Activated T-cell treated with anti-CD3 and anti-CD28 coated beads for 1 hour (primary cell): ENCODE data around the gene PFKFB4.
A peak's percentile ranks its signal among the peaks of the same experiment; 100 is the strongest.
"Not testable (repeated sequence)": the region's sequence is repeated elsewhere in the genome, so short reads cannot be mapped to it uniquely, and the experiment has no call there.

Experiments
- DNase-seq: peaks from one replicate; pipeline ENCODE4 v3.0.0-alpha.2; 2020; ENCODE audit warnings: low read depth

Gene PFKFB4

DNA sequence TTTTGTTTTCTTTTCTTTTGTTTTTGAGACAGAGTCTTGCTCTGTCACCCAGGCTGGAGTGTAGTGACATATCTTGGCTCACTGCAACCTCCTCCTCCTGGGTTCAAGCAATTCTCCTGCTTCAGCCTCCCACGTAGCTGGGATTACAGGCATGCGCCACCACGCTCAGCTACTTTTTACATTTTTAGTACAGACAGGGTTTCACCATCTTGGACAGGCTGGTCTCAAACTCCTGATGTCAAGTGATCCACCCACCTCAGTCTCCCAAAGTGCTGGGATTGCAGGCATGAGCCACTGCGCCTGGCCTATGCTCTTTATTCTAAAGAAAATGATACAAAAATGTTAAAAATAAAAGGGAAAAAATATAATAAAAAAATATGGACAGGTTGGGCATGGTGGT lies 25.9 kb downstream of the PFKFB4 start:
- DNase-seq: not testable (repeated sequence)

DNA sequence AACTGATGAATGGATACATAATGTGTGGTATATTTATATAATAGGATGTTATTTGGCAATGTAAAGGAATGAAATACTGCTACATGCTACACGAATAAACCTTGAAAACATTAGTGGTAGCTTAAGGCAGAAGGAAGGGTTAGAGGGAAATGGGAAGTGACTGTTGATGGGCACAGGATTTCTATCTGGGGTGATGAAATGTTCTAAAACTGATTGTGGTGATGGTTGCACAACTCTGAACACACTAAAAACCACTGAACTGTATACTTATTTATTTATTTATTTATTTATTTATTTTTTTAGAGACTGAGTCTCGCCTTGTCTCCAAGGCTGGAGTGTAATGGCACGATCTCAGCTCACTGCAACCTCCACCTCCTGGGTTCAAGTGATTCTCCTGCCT lies 27.8 kb downstream of the PFKFB4 start:
- no peak for DNase-seq

DNA sequence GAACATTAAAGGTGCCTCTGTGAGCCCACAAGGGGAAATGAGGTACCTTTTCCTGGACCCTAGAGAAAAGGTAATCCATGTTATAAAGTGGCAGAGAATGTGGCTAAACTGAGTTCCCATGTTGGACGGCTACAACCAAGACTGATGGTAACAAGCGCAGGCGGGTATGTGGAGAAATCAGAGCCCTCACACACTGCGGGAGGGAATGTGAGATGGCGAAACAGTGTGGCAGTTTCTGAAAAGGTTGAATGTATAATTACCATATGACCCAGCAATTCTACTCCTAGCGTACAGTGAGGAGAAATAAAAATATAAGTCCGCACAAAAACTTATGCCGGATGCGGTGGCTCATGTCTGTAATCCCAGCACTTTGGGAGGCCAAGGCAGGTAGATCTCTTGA lies 28.6 kb downstream of the PFKFB4 start:
- DNase-seq: no peak

DNA sequence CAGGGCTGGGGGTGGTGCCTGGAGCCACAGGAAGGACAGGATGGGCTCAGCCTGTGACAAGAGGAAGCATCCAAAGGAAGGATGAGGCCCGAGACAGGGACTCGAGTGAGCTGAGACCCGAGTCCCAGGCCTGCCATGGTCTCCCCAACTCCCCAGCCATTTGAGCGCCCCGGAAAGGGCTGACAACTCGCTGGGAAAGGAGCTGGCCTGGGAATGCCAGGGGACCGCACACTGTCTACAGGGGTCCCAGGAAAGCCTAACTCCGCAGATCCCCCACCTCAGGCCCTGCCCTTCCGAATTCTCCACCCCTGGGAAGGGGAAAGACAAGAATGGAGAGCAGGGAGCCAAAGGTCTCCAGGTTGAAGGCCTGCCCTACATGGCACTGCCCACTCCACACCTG lies 31.6 kb downstream of the PFKFB4 start:
- no peak for DNase-seq

DNA sequence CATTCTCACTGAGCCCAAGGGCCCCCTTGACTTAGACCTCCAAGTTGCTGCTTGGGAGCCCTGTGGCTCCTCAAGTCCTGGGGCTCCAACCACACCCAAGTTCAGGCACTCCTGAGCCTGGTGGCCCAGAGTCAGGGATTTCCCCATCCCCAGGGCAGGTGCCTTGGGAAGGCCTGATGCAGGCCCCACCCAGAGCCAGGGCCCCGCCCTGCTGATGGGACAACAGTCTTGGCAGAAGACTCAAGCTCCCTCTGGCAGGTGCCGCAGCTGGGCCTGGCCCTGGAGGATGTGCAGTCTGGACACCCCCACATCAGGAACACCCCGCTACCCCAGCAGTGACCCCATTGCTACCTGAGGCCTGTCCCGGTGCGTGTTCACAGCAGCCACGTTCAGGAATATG lies 35.0 kb downstream of the PFKFB4 start:
- DNase-seq: no peak

DNA sequence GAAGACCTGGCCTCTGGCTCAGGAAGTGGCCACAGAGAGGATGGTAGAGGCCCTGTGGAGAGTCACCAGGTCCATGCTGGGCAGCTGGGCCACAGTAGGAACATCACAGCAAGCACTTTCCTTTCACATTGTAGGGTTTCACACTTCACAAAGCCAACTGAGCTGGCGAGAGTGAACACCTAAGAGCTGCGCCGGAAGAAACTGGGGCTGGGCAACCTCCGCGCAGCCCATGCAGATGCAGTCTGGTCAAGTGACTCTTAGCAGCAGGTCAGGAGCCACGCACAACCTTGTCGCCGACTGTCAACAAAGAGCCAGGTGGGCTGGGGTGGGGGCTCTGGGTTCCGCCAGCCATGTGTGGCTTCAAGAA lies 37.3 kb downstream of the PFKFB4 start:
- DNase-seq: no peak

DNA sequence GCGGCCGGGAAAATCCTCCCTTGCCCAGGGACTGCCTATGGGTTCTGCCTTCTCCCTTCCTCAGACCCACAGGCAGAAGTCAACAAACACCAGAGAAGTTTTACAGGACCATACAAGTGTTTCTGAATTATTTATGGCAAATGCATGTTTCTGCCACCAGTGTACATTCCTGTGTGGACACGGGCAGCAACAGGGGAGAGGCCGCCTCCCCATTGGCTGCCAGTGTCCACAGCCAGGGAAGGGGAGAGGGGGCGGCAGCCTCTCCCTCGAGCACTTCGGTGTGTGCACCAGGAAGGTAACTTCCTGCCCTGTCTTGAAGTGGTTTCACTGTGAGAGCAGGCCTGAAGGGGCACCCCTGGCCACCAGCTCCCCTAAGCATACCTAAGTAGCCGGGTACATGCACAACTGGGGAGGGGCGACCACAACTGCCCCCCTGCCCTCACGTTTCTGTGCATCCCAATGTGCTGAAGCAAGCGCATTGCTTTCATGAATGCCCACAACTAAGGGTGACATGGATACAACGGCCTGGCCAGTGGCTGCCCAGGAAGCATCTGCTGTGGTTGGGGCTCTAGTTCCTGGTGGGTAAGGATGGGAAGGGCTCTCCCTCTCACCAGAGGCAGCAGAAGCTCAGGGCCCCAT lies 37.8 kb downstream of the PFKFB4 start:
- no peak for DNase-seq

DNA sequence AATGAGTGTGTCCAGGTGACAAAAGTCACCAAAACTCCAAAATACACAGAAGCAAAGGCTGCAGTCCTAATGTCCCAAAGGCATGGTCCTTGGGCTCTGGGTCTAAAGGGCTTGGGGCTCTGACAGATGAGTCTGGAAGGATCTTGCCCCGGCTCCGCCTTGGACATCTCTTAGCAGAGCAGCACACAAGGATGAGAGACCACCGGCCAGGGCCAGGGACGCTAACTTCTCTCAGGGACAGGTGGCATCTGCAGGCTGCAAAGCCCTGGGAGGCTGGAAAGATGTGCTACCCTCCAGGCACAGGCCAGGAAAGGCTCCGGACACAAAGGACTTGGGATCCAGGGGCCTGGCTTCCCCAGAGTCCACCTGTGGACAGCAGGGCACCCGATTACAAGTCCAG lies 38.5 kb downstream of the PFKFB4 start:
- no peak for DNase-seq

DNA sequence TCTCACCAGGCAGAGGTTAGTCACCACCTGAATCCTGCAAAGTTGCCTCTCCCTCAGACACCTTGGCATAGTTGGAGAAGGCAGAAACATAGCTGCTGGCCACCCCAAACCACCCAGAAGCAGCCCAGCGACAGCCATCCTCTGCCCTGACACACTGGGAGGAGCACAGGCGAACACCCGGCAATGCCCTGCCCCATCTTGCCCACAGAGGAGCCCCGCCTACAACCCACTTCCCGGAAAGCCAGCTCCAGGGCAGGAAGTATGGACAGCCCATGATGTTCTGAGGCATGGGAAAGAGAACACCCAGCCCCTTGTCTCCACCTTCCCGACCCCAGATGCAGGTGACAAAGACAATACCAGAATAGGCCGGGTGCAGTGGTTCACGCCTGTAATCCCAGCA lies 40.0 kb downstream of the PFKFB4 start:
- no peak for DNase-seq

DNA sequence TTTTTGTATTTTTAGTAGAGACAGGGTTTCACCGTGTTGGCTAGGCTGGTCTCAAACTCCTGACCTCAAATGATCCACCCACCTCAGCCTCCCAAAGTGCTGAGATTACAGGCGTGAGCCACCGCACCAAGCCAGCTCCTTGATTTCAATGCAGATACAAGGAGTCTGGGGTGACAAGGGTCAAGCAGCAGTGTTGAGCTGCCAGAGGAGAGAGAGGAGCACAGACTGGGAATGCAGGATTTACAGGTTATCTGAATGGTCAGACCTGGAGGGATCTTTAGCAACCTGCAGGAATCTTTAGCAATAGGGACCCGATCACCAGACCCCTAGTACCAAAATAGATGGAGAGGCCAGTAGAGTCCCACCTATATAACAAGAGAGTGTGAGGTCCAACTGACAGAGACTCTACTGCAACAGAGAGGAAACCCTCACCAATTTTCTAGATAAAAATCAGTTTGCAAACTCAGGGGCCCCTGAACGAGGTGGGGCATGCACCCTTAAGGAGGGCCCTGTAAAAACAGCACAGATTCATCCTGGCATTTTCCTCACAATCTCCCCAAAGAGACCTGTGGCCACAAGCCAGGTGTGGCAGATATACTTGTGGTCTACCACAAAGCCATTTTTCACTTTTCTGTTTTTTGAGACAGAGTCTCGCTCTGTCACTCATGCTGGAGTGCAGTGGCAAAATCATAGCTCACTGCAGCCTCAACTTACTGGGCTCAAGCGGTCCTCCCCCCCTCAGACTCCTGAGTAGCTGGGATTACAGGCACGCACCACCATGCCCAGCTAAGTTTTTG lies 42.0 kb downstream of the PFKFB4 start:
- DNase-seq: no peak

DNA sequence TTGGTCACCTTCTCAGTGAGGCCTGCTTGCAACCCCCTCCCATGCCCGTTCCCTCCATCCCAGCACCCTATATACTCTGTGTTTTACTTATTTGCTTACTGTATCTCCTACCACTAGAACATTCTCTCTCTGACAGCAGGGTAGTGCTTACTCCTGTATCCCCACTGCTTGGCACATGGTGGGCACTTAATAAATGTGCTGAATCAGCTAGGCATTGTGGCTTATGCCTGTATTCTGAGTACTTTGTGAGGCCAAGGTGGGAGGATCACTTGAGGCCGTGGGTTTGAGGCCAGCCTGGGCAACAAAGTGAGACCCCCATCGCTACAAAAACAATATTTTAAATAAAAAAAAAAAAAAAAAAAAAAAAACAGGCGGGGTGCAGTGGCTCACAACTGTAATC lies 45.1 kb downstream of the PFKFB4 start:
- DNase-seq: no peak

DNA sequence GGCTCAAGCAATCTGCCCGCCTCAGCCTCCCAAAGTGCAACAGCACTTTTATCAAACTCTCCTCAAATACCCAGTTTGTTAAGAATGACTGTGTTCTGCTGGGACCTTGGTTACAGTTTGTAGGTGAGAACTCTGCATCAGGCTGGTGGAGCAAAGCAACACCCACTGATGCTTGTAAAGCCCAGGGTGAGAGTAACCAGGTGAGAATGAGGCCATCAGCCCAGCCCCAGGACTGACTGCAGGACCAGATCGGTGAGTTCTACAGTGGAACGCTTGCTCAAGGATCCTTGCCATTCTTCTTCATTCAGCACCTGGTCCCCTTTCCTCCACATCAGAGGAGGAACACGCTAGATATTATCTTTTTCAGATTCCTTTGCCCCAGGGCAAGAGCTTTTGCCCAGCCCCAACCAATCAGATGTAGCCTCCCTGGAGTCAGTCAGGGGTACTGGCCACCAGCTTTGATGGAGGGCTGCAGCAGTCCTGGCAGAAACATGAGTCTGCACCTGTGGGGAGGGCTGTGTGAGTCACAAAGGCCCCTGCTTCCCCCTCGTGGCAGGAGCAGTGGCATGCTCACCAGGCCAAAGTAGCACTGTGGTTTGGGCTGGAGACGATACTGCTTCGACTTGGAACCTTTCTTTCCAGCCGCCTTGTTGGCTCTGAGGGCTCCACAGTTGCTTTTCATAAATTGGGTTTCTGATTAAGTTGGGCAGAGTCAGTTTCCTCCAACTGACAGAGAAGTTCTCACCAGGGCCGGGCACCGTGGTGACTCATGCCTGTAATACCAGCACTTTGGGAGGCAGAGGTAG lies 49.1 kb downstream of the PFKFB4 start:
- DNase-seq: peak; percentile 62

DNA sequence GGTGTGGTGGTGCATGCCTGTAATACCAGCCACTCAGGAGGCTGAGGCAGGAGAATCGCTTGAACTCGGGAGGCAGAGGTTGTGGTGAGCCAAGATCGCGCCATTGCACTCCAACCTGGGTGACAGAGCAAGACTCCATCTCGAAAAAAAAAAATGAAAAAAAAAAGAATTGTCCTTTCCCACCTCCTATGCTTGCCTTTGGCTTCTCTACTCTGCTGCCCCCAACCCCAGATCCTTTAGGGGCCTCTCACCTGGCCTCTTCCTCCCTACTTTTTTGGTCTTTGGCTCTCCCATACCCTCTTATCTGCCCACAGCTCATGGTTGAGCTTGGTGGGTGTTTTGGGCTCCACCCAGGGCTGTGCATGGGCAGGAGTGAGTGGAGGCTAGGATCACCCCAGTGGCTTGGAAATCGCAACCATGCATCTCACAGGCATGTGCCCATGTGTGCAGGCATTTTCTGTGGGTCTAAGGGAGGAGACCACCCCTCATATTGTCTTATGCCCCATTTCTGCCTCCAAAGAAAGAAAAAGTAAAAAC lies 50.6 kb downstream of the PFKFB4 start:
- DNase-seq: no peak

DNA sequence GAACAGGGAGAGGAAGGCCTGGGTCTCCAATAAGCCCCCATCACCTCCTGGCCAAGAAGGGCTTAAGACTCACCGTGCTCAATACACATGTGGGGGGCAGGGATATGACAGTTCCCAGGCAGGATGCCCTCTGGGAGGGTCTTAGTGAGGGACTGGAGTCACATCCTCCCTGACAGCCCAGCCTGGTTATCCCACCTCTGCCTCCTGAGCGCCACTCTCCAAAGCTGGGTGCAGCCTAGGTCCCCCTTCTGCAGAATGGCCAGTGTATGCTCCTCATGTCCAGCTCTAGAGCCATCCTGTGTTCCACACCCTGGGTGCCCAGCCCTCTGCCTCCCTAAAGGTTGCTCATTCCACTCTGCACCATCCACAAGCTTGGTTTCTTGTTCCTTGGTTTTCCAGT lies 51.5 kb downstream of the PFKFB4 start:
- no peak for DNase-seq

DNA sequence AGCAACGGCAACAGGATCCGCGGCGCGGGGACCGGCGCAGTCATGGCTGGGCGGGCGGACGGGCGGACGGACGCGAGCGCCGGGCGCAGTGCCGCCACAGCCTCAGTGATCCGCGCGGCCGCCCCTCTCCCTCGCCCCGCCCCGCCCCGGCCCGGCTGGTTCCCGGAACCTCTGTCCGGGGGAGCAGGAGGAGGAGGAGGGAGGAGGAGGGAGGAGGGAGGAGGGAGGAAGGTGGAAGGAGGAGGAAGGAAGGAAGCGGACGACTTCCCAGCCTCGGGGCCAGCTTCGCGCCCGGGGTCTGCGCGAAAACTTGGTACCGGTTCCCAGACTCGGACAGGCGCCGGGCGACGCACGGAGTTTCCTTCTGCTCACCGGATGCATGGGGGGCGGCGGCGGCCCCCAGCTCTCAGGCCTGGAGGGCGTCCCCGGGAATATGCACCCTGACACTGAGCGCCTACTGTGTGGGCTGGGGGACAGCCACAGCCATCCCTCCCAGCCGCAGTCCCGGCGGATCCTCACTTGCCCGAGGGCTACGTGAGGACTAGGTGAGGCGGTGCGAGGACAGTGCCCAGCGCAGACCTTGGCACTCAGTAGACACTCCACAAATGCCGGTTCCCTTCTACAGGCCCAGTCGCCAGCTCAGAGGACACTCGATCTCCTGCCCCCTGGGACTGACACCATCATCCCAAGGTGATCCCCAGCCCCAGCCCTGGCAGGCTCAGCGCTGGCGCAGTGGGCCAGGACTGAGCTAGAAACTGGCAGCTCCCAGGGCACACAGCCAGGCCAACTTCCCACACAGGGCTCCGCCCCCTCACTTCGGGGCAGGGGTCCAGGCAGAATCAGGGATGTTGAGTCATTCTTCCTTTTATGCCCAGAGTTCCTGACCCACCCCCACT lies 52.3 kb downstream of the PFKFB4 start, which contains the start of gene SHISA5:
Gene SHISA5 (minus strand): TSS at position 124 of the 896 bp plus-strand sequence. CDS start 80 bp downstream, at position 44.
- peak; percentile 41 for DNase-seq

DNA sequence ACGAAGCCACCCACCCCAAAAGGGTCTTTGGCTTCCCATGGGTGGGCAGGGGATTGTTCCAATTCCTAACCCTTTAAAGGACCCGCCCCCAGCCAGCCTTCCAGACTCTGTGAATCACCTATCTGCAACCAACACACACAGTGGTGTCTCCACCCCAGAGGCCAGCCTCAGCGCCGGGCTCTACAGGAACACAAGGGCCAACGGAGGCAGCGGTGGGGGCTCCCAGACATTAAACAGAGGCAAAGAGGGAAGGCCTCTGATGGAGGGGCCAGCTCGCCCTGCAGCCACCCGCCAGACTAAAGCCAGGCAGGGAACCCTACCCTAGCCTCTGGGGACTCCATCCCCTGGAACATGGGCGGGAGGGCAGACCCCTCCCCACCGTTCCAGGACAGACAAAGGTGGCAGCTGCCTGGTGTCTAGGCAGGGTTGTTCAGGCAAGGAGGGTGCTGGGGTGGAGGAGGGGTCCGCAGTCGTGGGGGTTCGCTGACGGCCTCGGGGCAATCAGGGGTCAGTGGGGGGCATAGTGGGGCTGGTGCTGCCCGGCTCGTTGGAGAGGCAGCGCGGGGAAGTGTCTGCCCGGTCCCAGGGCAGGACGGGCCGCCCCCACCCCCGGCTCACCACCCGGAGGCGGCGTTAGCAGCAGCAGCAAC lies 53.1 kb downstream of the PFKFB4 start:
- no peak for DNase-seq

DNA sequence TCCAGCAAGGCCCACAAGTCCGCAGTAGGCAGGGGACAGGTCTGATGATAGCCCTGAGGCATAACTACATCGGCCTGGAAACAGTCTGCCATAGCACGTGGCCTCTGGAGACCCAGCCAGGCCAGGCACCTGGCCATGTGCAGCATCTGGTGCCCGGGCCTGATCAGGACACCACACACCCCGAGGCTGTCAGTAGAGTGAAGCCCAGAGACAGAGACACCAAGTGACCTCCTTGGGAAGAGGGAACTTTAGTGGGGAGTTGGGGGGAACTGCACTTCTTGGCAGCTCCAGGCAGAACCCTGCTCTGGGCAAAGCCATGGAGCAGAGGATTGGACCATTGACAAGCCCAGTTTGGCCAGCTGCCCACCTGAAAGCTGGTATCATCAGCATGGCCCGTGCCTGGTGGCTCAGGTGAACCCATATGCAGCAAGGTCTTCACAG lies 53.9 kb downstream of the PFKFB4 start:
- DNase-seq: no peak

DNA sequence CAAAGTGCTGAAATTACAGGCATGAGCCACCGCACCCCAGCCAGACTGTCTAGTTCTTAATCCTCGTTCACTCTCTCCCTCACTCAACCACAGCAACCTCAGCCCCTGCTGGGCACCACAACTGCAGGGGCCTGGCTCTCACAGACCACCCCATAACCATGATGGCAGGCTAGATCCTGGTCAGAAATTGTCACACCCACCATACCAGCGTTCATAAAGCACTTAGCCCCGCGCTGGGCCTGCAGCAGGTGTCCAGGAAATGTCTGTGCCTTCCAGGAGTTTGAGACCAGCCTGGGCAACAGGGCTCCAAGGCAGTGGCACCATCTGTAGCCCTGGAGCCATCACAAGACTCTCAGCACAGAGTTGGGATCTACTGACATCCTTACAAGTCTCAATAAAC lies 54.5 kb downstream of the PFKFB4 start:
- DNase-seq: no peak

DNA sequence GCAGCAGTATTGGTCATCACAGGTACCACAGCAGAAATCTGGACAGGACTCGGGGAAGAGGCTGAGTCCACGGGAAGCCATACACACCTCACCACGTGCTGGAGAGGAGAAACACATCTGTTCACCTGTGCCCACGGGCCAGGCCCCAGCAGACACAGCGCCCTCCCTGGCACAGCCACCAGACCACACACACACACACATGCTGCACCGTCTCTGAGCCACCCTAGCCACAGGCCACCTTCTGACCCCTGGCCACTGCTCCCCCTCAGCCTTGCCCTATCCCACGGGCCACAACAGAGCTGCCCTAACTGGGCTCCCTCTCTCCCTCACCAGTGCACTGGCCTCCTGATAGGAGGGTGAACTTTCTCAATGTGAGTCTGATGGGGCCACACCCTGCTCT lies 55.4 kb downstream of the PFKFB4 start:
- DNase-seq: no peak

DNA sequence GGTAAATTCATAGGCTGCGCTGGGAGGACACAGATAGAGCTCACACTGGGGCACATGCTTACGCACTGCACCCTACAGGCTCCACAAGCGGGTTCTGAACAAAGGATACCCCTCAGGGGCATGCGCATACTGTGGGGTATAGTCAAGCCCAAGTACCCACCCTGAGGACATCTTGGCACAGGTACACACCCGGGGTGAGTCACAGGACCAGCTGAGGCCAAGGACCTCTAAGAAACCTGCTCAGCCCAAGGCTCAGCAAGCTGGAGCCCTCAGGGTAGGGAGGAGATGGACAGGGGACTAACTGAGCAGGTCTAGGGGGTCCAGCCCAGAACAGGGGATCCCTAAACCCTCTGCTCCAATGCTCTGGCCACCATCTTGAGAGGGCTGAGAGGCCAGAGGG lies 55.9 kb downstream of the PFKFB4 start:
- DNase-seq: no peak

DNA sequence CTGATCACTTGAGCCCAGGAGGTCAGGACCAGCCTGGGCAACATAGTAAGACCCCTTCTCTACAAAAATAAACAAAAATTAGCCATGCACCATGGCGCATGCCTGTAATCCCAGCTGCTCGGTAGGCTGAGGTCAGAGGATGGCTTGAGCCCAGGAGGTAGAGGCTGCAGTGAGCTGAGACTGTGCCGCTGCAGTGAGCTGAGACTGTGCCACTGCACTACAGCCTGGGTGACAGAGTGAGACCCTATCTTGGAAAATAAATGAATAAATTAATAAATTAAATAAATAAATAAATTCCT lies 63.5 kb downstream of the PFKFB4 start:
- no peak for DNase-seq
